Measurements from ENCODE around the gene RPS2. TPM values are rescaled to one million over a fixed set of nuclear protein-coding genes. Genes with fewer than 3 reads are reported as not detected.
"Not testable (repeated sequence)": the region's sequence is repeated elsewhere in the genome, so short reads cannot be mapped to it uniquely, and the experiment has no call there.

RPS2 gene
- total RNA-seq, 2 donors from 2014 or later = 2,046 to 2,467 TPM

DNA sequence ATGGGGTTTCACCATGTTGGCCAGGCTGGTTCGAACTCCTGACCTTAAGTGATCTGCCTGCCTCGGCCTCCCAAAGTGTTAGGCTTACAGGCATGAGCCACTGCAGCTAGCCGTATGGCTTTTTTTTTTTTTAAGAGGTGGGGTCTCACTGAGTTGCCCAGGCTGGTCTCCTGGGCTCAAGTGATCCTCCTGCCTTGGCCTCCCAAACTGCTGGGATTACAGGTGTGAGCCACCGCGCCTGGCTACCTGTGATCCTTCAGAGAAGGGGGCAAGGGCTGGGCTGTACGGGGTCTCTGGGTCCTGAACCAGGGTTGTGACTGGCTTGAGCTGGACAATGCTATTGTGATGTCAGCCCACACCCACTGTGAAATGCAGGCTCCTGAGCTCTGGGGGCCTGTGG lies 1.8 kb upstream of the RPS2 start, which contains the start of gene RNF151:
Gene RNF151, plus strand, starts transcription at position 397 of the 400 bp plus-strand sequence. CDS start 26 bp downstream, outside the sequence.
- Histone ChIP-seq H3K4me3 (peak within 1 kb of the TSS; percentile 86 to 99), H3K9me3 (no peaks in the 10 kb centered on the region), H3K4me1 (replicated peaks) (peaks cover 8% of the 10 kb centered on the region), H3K27me3 (replicated peaks; ENCODE audit: insufficient read depth) (no peaks in the 10 kb centered on the region), H3K27ac (peak within 1 kb of the TSS in 1 of 2 donors; percentile 85), H3K36me3 (no peaks in the 10 kb centered on the region)
- DNase-seq (ENCODE audit: low spot score) = no peak
- intact Hi-C loops (cut with DNase I) = no loop called here
- TF ChIP-seq, protein P1, sequence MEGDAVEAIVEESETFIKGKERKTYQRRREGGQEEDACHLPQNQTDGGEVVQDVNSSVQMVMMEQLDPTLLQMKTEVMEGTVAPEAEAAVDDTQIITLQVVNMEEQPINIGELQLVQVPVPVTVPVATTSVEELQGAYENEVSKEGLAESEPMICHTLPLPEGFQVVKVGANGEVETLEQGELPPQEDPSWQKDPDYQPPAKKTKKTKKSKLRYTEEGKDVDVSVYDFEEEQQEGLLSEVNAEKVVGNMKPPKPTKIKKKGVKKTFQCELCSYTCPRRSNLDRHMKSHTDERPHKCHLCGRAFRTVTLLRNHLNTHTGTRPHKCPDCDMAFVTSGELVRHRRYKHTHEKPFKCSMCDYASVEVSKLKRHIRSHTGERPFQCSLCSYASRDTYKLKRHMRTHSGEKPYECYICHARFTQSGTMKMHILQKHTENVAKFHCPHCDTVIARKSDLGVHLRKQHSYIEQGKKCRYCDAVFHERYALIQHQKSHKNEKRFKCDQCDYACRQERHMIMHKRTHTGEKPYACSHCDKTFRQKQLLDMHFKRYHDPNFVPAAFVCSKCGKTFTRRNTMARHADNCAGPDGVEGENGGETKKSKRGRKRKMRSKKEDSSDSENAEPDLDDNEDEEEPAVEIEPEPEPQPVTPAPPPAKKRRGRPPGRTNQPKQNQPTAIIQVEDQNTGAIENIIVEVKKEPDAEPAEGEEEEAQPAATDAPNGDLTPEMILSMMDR (IDR thresholded peaks at IDR 0.05) = no peak
- TF ChIP-seq POLR2AphosphoS5 (IDR thresholded peaks at IDR 0.05) (no peak), POLR2A (IDR thresholded peaks at IDR 0.05) (no peak)
- WGBS = 94% methylated on average over 6 of the region's 6 CpGs

DNA sequence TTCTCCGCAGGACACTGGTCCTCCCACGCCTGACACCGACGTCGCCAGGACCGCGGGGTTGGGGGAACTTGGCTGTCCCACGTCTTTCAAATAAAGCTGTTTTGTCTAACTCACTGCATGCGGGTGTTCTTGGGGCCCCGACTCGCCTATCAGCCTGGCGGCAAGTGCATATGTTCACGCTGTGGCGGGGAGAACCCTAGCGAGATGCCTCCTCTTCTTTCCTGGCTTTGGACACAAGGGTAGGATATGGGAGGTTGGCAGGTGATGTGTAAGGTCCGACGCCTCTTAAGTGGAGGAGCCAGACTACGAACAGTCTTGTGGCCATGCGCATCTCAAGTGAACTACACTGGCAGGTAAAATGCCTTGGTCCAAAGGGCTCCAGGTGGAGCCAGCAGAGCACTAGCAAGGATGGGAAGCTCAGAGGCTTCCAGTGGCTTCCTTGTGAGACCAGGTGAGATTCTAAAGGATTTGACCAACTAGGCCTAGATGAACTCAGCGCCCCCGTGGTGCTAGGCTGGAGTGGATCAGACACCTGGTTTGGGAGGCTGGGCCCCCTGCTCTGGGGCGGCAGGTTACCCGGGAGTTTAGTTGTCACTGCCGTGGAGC lies 873 bp upstream of the RPS2 start:
- TF ChIP-seq, protein P1 (IDR thresholded peaks at IDR 0.05) = no peak
- TF ChIP-seq POLR2AphosphoS5 (IDR thresholded peaks at IDR 0.05) (no peak), POLR2A (IDR thresholded peaks at IDR 0.05) (no peak)
- WGBS = 16% methylated on average over 23 of the region's 24 CpGs
- H3K36me3 ChIP-seq = no peaks in the 10 kb centered on the region
- H3K27me3 ChIP-seq (replicated peaks; ENCODE audit: insufficient read depth) = no peaks in the 10 kb centered on the region
- peak overlapping the region; percentile 85 to 95 for H3K27ac ChIP-seq
- peak overlapping the region; percentile 86 to 99 for H3K4me3 ChIP-seq
- H3K9me3 ChIP-seq = no peaks in the 10 kb centered on the region
- no peak for DNase-seq (ENCODE audit: low spot score)
- H3K4me1 ChIP-seq (replicated peaks) = peaks cover 8% of the 10 kb centered on the region
- intact Hi-C loops (cut with DNase I) = no loop called here

DNA sequence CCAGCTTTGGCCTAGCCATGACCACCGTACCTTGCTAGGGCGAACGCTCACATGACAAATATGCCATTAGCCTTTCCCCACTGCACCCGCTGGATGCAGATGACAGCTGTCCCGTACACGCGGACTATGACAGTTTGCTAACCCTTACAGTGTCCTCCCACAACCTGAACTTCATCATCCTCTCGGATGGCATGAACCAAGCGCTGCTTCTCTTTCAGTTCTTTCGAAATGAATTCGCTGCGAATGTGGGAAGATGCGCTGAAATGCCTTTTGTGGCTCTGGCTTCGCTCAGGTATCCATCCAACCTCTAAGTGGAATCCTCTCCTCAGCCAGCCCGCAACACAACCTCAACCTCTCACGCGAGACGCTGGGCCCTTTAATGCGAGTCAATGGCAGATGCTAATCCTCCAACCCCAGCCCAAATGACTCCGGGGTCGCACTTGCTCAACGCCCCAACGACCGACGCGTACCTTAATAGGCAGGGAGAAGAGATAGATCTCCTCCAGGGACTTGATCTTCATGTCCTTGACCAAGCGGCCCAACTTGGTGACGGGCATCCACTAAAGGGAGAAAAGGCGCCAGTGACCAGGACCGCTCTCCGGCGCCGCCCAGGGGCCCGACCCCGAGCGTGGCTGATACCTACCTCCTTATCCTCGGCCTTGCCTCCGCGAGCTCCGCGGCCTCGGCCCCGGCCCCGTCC lies 670 bp downstream of the RPS2 start:
- no peaks in the 10 kb centered on the region for H3K27me3 ChIP-seq (replicated peaks; ENCODE audit: insufficient read depth)
- no peaks in the 10 kb centered on the region for H3K9me3 ChIP-seq
- H3K36me3 ChIP-seq = no peaks in the 10 kb centered on the region
- TF ChIP-seq, protein P1 (IDR thresholded peaks at IDR 0.05) = no peak
- TF ChIP-seq POLR2AphosphoS5 (IDR thresholded peaks at IDR 0.05) (no peak), POLR2A (IDR thresholded peaks at IDR 0.05) (no peak)
- H3K27ac ChIP-seq = peak overlapping the region; percentile 85 to 95
- 7% methylated on average over 44 of the region's 44 CpGs for WGBS
- H3K4me3 ChIP-seq = peak overlapping the region; percentile 86 to 99
- DNase-seq (ENCODE audit: low spot score) = no peak
- intact Hi-C loops (cut with DNase I) = no loop called here
- peaks cover 8% of the 10 kb centered on the region for H3K4me1 ChIP-seq (replicated peaks)

DNA sequence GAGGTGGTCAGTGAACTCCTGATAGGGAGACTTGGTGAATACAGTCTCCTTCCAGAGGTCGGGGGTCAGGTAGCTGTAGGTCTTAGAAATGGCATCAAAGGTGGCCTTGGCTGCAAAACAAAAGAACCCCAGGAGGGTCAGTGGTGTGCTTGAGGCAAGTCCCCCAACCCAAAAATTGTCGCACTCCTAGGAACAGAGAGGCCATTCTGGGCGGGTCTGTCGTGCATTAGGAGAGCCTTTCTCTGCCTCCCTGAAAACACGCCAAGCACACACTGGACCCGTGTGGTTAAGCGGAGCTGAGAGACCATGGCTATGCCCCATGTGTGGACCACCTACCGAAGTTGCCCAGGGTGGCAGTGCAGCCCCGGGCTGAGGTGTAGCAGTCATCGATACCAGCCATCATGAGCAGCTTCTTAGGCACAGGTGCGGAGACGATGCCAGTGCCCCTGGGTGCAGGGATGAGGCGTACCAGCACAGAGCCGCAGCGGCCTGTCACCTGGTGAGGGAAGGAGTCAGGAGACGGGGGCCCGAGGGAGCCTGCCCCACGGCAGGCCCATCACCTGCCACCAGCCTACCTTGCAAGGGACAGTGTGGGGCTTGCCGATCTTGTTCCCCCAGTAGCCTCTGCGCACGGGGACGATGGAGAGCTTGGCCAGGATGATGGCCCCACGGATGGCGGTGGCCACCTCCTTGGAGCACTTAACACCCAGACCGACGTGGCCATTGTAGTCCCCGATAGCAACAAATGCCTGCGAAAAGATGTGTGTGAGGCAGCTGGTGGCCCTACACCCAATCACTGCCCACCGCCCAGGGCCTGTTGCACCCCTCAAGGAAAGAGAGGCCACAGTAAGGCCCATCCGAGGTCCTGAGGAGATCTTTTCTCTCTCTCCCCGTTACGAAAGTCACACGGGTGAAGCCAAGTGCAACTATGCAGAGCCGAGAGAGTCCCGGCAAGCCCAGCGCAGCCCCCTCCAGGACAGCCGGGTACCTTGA lies 2.2 kb downstream of the RPS2 start:
- intact Hi-C loops (cut with DNase I); H3K36me3 ChIP-seq; H3K4me3 ChIP-seq; DNase-seq (ENCODE audit: low spot score); H3K9me3 ChIP-seq; H3K4me1 ChIP-seq (replicated peaks); H3K27ac ChIP-seq; H3K27me3 ChIP-seq (replicated peaks; ENCODE audit: insufficient read depth): not testable (repeated sequence)
- 81% methylated on average over 37 of the region's 37 CpGs for WGBS

DNA sequence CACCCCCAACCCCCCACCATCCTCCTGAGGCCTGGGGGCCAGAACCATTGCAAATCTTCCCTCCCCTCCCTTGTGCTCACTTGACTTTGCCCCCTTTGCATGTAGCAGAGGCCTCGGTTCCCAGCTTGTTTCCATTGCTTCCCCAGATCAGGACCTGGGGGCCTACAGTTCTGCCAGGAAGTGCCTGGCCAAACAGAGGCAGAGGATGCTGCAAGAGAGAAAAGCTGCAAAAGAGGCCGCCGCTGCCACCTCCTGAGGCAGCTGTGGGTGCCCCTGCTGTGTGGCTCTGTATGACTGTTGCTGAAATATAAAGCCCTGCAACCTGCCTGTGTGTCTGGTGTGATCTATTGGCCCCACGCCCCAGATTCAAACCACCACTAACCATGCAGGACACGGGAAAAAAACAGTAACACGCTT lies 3.0 kb downstream of the RPS2 start:
- Histone ChIP-seq H3K4me1 (replicated peaks) (peaks cover 8% of the 10 kb centered on the region), H3K27ac (no peak overlapping the region), H3K36me3 (no peaks in the 10 kb centered on the region), H3K27me3 (replicated peaks; ENCODE audit: insufficient read depth) (no peaks in the 10 kb centered on the region), H3K9me3 (no peaks in the 10 kb centered on the region), H3K4me3 (no peak overlapping the region)
- 55% methylated on average over 6 of the region's 6 CpGs for WGBS
- intact Hi-C loops (cut with DNase I) = no loop called here
- no peak for DNase-seq (ENCODE audit: low spot score)
- TF ChIP-seq, protein P1 (IDR thresholded peaks at IDR 0.05) = no peak
- TF ChIP-seq POLR2A (IDR thresholded peaks at IDR 0.05) (no peak), POLR2AphosphoS5 (IDR thresholded peaks at IDR 0.05) (no peak)
